ENCODE data around the gene ALOX15.

ALOX15 gene

GRCh38 chr17:4587803-4588202 lies 53.7 kb downstream of the ALOX15 start:
- peak overlapping the region in 10 of 11 experiments; percentile 47 to 74 (median 64); a peak in 21 of 22 replicates for H3K27ac ChIP-seq
- peaks cover 39 to 48% (median 44%) of the 10 kb centered on the region in 11 experiments for H3K27me3 ChIP-seq
- peak overlapping the region; percentile 14 to 71 (median 64); a peak in 20 of 22 replicates for H3K9ac ChIP-seq
- peak overlapping the region; percentile 77 to 98 (median 92) for H3K4me2 ChIP-seq
- no peaks in the 10 kb centered on the region for H3K9me3 ChIP-seq (replicated peaks in 1 of 11)
- H3K4me3 ChIP-seq, result peak overlapping the region in 9 of 10 experiments; percentile 6 to 60 (median 46); a peak in 16 of 20 replicates
- TF ChIP-seq Cebpa-rat (IDR thresholded peaks at IDR 0.05), result no peak
- H3K4me1 ChIP-seq, result peaks cover 47 to 80% (median 69%) of the 10 kb centered on the region in 10 experiments
- H3K36me3 ChIP-seq, result no peaks in the 10 kb centered on the region
- H4K20me1 ChIP-seq, result peaks cover 0 to 25% (median 5%) of the 10 kb centered on the region in 11 experiments; a peak in 8 of 22 replicates

DNA sequence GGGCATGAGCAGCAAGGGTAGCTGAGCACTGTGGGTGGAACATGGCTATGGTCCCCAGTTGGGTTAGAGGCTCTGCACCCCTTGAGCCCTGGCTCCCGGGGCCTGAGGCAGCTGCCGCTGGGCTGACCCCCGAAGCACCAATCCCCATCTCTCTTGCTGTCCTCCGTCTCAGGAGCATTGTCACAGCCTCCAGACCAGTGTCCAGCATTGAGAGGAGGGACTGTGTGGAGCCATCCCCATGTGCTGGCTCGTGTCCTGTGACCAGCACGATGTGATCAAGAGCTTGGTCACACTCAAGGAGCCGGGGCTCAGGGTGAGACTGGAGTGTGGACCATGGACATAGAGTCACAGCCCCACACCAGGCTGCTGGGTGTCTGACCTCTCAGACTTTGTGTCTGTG lies 54.3 kb downstream of the ALOX15 start:
- Histone ChIP-seq H3K27me3 (peaks cover 45 to 54% (median 50%) of the 10 kb centered on the region in 11 experiments), H4K20me1 (peaks cover 0 to 25% (median 5%) of the 10 kb centered on the region in 11 experiments; a peak in 8 of 22 replicates), H3K27ac (peak overlapping the region in 1 of 11 experiments; percentile 63; a peak in 2 of 22 replicates), H3K36me3 (no peaks in the 10 kb centered on the region), H3K9me3 (replicated peaks in 1 of 11) (no peaks in the 10 kb centered on the region), H3K4me1 (peaks cover 47 to 77% (median 68%) of the 10 kb centered on the region in 10 experiments), H3K4me2 (peak overlapping the region; percentile 77 to 98 (median 92)), H3K9ac (peak overlapping the region in 5 of 11 experiments; percentile 14 to 71 (median 66); a peak in 7 of 22 replicates), H3K4me3 (peak overlapping the region in 2 of 10 experiments; percentile 47 to 53; a peak in 1 of 20 replicates)
- TF ChIP-seq Cebpa-rat (IDR thresholded peaks at IDR 0.05), result no peak

GRCh38 chr17:4586043-4586442 lies 55.4 kb downstream of the ALOX15 start:
- Histone ChIP-seq H3K4me2 (peak overlapping the region in 3 of 11 experiments; percentile 3 to 98 (median 97); a peak in 2 of 22 replicates), H3K27ac (no peak overlapping the region), H3K9ac (no peak overlapping the region), H3K4me1 (peaks cover 37 to 69% (median 63%) of the 10 kb centered on the region in 10 experiments), H3K36me3 (no peaks in the 10 kb centered on the region), H3K4me3 (no peak overlapping the region), H3K27me3 (peaks cover 48 to 61% (median 58%) of the 10 kb centered on the region in 11 experiments), H4K20me1 (peaks cover 0 to 25% (median 5%) of the 10 kb centered on the region in 11 experiments; a peak in 8 of 22 replicates), H3K9me3 (replicated peaks in 1 of 11) (no peaks in the 10 kb centered on the region)
- no peak for TF ChIP-seq Cebpa-rat (IDR thresholded peaks at IDR 0.05)

DNA sequence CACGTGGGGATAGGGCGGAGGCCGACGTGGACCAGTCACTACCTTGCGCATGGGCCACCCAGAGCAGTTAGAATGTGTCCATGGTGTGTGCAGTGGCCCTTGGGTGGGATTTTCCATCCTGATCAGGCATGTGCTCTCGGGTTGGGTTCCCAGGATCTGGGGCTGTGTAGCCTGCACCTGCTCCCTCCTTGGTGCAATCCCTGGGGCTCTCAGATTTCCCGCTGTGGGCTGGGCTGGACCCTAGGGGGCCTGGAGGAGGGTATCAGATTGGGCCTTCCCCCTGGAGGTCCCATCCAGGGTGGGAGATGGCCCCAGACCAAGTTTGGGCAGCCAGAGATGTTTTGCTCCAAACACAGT lies 55.9 kb downstream of the ALOX15 start:
- no peaks in the 10 kb centered on the region for H3K36me3 ChIP-seq
- H3K4me3 ChIP-seq, result no peak overlapping the region
- H3K4me2 ChIP-seq, result 0 out of 22 replicates have a peak overlapping the region, but pooled peaks of 2 of the 11 experiments have one; percentile 3 to 98
- no peak for TF ChIP-seq Cebpa-rat (IDR thresholded peaks at IDR 0.05)
- H3K27ac ChIP-seq, result no peak overlapping the region
- H4K20me1 ChIP-seq, result peaks cover 0 to 25% (median 5%) of the 10 kb centered on the region in 11 experiments; a peak in 8 of 22 replicates
- no peak overlapping the region for H3K9ac ChIP-seq
- peaks cover 35 to 64% (median 59%) of the 10 kb centered on the region in 10 experiments for H3K4me1 ChIP-seq
- H3K27me3 ChIP-seq, result peaks cover 48 to 61% (median 58%) of the 10 kb centered on the region in 11 experiments
- no peaks in the 10 kb centered on the region for H3K9me3 ChIP-seq (replicated peaks in 1 of 11)

- Histone ChIP-seq H3K9me3 (replicated peaks in 1 of 11) (no peaks in the 10 kb centered on the region), H3K4me3 (peak overlapping the region in 9 of 10 experiments; percentile 46 to 73 (median 62); a peak in 18 of 20 replicates), H3K9ac (peak overlapping the region in 1 of 11 experiments; percentile 67; a peak in 1 of 22 replicates), H3K4me2 (peak overlapping the region; percentile 94 to 100 (median 98)), H3K36me3 (no peaks in the 10 kb centered on the region), H3K27me3 (peaks cover 48 to 61% (median 58%) of the 10 kb centered on the region in 11 experiments), H3K27ac (no peak overlapping the region), H4K20me1 (peaks cover 0 to 25% (median 5%) of the 10 kb centered on the region in 11 experiments; a peak in 8 of 22 replicates), H3K4me1 (peaks cover 35 to 59% (median 54%) of the 10 kb centered on the region in 10 experiments)
- TF ChIP-seq Cebpa-rat (IDR thresholded peaks at IDR 0.05), result no peak
Measured at GRCh38 chr17:4584917-4585637, 56.4 kb downstream of the ALOX15 start.

GRCh38 chr17:4584101-4584916 lies 57.2 kb downstream of the ALOX15 start, which contains the start of gene SMTNL2:
Gene SMTNL2 (plus strand): TSS chr17:4584529. CDS start chr17:4584606, 77 bp downstream.
- H3K4me2 ChIP-seq, result peak within 1 kb of the TSS; percentile 94 to 100 (median 98)
- peaks cover 0 to 25% (median 5%) of the 10 kb centered on the region in 11 experiments; a peak in 8 of 22 replicates for H4K20me1 ChIP-seq
- no peak within 1 kb of the TSS for H3K27ac ChIP-seq
- H3K27me3 ChIP-seq, result peaks cover 48 to 61% (median 58%) of the 10 kb centered on the region in 11 experiments
- H3K9ac ChIP-seq, result peak within 1 kb of the TSS in 9 of 11 experiments; percentile 47 to 70 (median 59); a peak in 17 of 22 replicates
- peak within 1 kb of the TSS; percentile 46 to 73 (median 60) for H3K4me3 ChIP-seq
- H3K9me3 ChIP-seq (replicated peaks in 1 of 11), result no peaks in the 10 kb centered on the region
- no peak for TF ChIP-seq Cebpa-rat (IDR thresholded peaks at IDR 0.05)
- peaks cover 35 to 56% (median 50%) of the 10 kb centered on the region in 10 experiments for H3K4me1 ChIP-seq
- H3K36me3 ChIP-seq, result no peaks in the 10 kb centered on the region

DNA sequence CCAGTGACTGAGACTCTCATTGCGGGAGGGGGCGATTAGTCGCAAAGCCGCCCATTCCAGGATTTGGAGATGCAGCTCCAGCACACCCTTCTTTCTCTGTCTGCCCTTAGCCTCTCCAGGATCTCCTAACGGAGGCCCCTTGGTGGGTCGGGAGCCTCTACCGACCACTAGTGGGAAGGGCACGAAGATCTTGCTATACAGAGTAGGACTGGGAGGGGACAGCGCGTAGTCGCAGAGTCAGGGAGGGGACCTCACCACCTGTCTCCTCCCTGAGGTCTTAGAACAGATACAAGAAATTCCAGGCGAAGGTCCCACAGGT lies 57.7 kb downstream of the ALOX15 start:
- H3K9ac ChIP-seq, result peak overlapping the region in 9 of 11 experiments; percentile 47 to 70 (median 59); a peak in 16 of 22 replicates
- peaks cover 31 to 50% (median 44%) of the 10 kb centered on the region in 10 experiments for H3K4me1 ChIP-seq
- H3K27ac ChIP-seq, result no peak overlapping the region
- no peaks in the 10 kb centered on the region for H3K9me3 ChIP-seq (replicated peaks in 1 of 11)
- TF ChIP-seq Cebpa-rat (IDR thresholded peaks at IDR 0.05), result no peak
- H3K4me3 ChIP-seq, result peak overlapping the region; percentile 46 to 73 (median 60)
- peaks cover 0 to 25% (median 5%) of the 10 kb centered on the region in 11 experiments; a peak in 8 of 22 replicates for H4K20me1 ChIP-seq
- peak overlapping the region; percentile 94 to 100 (median 98) for H3K4me2 ChIP-seq
- no peaks in the 10 kb centered on the region for H3K36me3 ChIP-seq
- peaks cover 48 to 61% (median 58%) of the 10 kb centered on the region in 11 experiments for H3K27me3 ChIP-seq

- Histone ChIP-seq H3K4me3 (peak overlapping the region in 1 of 10 experiments; percentile 46; a peak in 1 of 20 replicates), H3K4me1 (peaks cover 26 to 45% (median 39%) of the 10 kb centered on the region in 10 experiments), H3K4me2 (peak overlapping the region in 9 of 11 experiments; percentile 94 to 100 (median 98); a peak in 16 of 22 replicates), H3K9me3 (replicated peaks in 1 of 11) (no peaks in the 10 kb centered on the region), H3K9ac (peak overlapping the region in 1 of 11 experiments; percentile 31; a peak in 1 of 22 replicates), H3K36me3 (no peaks in the 10 kb centered on the region), H4K20me1 (peaks cover 0 to 25% (median 5%) of the 10 kb centered on the region in 11 experiments; a peak in 8 of 22 replicates), H3K27me3 (peaks cover 48 to 61% (median 58%) of the 10 kb centered on the region in 11 experiments), H3K27ac (no peak overlapping the region)
- TF ChIP-seq Cebpa-rat (IDR thresholded peaks at IDR 0.05), result no peak
Measured at GRCh38 chr17:4583206-4583605, 58.3 kb downstream of the ALOX15 start.
